CD4-positive, alpha-beta T cell treated with Interleukin-15 for 4 hours (primary cell): Measurements from ENCODE around the gene EMID1.
"Not testable (repeated sequence)": the region's sequence is repeated elsewhere in the genome, so short reads cannot be mapped to it uniquely, and the experiment has no call there.

Experiments
- DNase-seq: peaks from one replicate; pipeline ENCODE4 v3.0.0-alpha.2; 2020; ENCODE audit warnings: low spot score

EMID1 gene

DNA sequence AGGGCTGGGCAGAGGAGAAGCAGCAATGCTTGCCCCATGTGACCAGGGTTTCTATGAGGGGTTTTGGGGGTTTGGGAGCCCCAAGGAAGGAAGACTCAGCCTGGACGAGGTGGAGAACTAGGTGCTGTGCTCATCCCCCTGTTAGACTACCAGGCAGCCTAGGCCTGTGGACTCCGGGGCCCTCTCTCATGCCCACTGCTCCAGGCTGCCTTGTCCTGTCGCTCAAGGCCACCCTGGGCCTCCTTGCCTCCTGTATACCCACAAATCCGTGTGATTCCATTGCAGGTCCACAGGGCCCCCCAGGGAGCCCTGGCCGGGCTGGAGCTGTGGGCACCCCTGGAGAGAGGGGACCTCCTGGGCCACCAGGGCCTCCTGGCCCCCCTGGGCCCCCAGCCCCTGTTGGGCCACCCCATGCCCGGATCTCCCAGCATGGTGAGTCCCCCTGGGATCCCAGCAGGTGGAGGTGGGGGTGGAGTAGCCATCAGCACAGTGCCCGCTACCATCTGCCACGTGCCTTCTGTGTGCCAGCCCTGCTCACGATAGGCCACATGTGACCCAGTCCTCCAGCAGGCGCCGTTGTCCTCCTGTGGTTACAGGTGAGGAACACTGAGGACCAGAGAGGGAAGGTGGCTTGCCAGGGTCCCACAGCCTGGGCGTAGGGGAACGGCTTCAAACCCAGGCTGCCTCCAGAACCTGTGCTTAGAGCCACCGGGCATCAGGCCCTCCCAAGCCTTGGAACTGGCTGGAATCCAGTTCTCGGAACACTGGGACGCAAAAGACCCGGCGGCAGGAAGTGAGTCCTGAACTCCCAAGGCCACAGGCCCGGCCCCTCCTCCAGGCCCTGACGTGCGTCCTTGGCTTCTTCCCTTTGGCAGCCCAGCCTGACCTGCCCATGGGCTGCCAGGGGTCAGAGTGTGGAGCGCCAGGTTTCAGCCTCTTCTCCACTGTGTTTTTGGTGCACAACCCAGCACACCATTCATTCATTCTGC, 26.6 kb downstream of the EMID1 start:
- no peak for DNase-seq

DNA sequence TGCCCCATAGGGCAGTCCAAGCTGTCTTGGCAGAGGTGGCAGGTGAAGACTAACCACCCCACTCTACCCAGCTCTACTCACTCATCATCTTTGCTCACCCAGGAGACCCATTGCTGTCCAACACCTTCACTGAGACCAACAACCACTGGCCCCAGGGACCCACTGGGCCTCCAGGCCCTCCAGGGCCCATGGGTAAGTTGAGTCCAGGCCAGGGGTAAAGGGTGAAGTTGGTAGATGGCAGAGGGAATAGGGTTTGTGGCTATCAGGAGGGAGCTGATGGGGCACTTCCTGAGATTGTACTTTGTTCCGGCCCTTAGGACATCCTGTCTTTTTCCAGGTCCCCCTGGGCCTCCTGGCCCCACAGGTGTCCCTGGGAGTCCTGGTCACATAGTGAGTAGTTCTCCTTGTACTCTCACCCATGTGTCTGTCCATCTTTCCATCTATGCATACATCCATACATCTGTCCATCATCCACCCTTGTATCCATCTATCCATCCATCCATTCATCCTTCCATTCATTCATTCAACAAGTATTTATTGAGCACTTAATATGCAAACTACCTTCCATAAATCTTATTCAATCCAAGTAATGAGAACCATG, 27.7 kb downstream of the EMID1 start:
- DNase-seq, result no peak

DNA sequence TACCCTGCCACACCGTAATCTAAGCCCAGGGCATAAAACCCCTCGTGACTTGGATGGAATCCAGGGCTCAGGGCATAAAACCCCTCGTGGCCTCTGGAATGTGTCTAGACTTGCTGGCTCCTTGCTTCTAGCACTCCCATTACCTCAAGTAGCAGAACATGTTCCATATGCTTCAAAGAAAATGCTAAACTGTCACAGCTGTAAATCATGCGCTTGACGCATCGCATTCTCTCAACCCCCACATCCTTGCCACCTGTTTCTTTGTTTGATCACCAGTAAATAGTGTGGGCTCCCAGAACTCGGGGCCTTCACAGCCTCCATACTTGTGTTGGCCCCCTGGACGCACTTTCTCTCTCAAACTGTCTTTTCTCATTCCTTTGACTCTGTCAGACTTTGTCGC, 34.8 kb downstream of the EMID1 start:
- not testable (repeated sequence) for DNase-seq

DNA sequence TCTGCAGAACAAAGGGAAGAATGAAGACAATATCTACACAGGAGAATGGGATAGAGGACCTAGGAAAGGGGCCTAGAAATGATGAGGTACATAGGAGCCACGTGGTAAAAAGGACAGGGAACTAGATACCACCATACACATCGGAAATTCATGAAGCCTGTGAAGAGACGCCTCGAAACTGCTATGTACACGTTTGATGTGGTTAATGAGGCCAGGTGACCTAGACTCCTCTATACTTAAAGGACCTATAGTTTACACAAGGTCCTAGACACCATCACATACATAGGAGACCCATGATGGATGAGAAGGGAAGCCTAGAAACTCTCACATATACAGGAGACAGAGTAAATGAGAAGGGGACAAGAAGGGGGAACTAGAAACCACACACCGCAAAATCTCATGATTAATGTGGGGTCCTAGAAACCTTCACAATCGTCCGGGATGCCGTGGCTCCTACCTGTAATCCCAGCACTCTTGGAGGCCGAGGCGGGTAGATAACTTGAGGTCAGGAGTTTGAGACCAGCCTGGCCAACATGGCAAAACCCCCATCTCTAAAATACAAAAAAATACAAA, 38.3 kb downstream of the EMID1 start:
- DNase-seq, result no peak

DNA sequence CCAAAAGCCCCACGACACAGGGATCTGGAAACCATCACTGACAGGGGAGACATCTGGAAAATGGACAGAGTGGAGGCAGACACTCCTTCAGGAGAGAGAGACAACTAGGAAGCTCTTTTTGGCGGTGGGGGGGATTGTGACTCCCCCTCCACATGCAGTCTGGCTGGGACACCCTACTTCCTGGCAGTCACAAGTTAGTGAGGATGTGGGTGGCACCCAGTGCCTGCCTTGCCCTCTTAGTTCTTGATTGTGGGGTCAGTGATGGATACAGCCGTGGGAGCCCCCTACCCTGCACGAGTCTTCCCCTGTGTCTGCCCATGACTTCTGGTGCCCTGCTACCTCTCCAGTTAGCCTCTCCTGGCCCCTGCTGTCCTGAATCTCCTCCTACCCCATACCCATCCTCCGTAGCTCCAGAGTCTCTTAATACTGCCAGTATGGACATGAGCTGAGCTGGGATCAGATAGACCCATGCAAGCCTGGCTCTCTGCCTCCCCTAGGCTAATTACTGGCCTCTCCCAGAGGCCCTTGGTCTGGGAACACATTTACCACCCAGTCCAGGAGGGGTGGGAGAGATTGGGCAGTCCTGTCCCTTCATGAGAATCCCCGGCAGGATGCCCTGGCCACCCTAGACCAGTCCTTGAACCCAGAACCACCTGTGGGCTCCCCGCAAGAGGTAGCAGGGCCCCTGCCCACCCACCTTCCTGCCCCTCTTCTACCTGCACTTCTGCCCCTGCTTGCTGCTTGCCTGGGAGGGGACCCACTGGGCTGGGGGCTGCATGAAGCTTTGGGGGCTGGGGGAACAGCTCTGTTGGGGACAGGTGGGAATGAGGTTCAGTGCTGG, 39.3 kb downstream of the EMID1 start:
- DNase-seq, result no peak

DNA sequence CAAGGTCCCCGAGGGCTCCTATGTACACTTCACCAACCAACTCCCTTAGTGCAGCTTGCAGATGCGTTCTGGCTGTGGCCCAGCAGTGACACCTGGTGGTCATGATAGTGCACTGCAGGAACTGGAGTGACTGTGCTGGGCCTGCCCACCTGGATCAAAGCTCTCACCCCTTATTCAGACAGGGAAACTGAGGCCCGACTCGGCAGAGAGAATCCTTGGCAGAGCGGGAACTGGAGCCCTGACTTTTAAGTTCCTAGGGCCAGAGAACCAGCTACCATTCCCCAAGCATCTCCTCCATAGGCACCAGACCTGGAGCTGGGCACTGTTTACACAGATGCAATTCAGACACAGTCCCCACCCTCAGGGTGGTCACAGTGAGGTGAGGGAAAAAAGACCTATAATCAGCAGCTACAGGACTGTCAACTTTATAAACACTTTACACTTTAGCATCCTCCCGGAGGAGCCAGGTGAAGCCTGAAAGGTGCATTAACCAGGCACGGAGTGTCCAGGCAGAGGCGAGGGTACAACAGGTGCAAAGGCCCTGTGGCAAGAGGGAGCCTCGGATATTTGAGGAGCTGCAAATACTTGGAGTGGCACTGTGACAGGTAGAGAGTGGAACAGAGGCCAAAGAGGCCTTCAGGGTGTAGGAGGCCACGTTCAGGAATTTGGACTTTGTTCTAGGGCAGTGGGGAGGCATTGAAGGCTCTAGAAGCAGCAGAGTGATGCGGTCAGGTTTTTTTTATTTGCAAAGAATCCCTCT, 40.1 kb downstream of the EMID1 start:
- DNase-seq, result peak; percentile 71

DNA sequence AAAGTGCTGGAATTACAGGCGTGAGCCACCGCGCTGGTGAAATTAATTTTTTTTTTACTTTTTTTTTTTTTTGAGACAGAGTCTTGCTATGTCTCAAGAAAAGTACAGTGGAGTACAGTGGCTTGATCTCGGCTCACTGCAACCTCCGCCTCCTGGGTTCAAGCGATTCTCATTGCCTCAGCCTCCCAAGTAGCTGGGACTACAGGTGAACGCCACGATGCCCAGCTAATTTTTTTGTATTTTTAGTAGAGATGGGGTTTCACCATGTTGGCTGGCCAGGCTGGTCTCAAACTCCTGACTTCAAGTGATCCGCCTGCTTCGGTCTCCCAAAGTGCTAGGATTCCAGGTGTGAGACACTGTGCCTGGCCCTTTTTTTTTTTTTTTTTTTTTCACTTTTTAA, 42.2 kb downstream of the EMID1 start:
- DNase-seq, result not testable (repeated sequence)

DNA sequence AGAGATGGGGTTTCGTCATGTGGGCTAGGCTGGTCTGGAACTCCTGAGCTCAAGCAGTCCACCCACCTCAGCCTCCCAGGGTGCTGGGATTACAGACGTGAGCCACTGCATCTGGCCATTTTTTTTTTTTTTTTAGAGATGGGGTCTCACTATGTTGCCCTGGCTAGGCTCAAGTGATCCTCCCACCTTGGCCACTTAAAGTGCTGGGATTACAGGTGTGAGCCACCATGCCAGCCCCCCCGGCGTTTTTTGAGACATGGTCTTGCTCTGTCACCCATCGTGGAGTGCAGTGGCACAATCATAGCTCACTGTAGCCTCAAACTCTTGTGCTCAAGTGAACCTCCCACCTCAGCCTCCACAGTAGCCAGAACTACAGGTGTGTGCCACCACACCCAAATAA, 45.6 kb downstream of the EMID1 start:
- no peak for DNase-seq

DNA sequence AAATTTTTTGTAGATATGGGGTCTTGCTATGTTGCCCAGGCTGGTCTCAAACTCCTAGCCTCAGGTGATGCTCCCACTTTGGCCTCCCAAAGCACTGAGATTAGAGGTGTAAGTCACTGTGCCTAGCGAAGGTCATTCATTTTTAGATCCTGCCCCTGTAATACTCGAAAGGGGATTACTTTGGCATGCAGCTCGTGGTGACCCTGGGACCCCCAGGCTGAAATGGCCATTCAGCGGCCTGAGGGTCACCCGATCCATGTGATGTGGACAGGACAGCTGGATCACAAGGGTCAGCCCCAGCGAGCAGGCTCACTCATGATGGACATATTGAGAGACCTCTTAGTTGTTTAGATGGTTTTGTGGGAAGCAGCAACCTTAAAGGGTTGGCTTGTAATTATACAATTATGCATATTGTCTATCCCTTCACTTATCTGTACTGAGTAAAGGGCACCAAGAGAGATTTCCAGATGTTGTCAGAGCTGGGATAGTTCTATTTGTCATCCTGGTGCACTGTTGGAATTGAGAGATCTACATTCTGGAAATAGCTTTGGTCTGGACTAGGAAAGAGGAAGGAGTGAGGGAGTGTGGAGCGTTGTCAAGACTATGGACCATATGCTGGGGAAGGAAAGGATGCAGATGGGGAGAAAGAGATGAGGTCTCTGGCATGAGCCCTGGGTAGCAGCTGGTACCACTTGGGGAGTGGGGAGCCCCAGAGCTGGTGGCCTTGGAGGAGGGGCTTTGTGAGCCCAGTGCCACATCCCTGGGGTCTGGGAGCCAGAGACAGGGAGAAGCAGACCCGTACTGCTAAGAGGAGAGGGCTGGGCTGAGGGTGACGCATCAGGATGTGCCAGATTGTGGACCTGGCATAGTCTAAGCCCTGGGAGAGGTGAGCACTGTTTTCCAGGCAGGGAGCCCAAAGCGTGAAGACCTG, 46.5 kb downstream of the EMID1 start:
- DNase-seq, result no peak

DNA sequence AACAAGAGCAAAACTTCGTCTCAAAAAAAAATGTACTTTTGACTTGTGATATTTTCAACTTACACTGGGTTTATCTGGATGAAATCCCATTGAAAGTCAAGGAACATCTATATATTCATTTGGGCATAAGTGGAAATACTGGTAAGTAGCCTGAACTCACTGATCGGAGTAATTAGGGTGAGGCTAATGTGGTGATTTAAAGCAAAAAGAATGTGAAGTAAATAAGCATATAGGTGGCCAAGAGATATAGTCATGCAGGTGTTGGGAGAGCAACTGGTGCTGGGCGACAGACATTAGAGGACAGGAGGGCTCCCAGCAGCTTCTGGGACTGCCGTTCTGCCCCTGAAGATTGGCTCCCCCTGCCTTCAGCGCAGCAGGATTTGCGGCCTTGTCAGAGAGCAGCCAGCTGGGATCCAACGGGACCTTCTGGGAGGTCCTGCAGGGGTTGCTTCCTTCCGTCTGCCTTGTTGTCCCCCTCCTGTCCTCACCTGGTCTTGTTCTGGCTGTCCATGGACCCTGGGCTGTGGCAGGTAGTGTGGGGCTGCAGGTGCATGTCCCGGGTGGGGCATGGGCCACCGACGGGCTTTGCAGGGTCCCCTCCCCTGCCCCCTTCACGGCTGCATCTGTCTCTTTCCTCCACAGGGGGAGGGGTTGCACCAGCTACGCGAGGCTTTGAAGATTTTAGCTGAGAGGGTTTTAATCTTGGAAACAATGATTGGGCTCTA, 48.0 kb downstream of the EMID1 start:
- no peak for DNase-seq

DNA sequence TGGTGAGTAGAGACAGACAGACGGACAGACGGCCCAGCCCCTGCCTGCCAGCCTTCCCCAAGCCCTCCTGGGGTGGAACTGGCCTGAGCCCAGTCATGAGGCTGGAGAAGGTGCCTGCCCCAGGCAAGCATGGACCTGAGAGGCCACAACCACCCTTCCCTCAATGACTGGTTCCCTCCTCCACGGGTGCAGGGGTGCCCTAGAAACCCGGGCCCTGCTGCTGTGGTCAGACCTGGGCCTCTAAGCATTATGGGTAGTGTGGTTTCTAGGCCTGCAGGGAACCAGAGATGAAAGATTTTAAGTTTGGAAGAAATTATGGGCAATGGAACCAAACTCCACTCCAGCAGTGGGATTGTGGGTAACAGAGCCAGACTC, 48.6 kb downstream of the EMID1 start:
- no peak for DNase-seq

DNA sequence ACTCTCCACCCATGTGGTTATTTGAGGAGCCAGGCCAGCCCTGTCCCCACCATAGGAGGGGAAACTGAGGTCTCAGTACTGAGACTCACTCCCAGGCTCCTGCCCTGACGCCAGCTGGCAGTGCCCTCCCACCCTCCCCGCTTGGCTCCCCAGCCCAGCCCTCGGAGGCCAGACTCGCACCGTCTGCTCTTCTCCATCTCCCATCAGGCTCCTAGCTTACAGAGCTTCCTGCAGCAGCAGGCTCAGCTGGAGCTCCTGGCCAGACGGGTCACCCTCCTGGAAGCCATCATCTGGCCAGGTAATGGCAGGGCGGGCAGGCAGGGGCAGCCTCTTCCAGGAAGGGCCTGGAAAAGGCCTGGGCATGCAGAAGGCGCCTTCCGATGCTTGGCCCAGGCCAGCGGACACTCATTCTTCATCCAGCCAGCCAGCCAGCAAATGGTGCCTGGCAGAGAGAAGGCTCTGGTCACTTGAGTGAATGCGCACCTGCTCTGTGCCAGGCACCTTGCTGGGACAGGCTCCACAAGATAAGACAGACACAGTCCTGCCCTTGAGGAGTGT, 49.4 kb downstream of the EMID1 start:
- no peak for DNase-seq

DNA sequence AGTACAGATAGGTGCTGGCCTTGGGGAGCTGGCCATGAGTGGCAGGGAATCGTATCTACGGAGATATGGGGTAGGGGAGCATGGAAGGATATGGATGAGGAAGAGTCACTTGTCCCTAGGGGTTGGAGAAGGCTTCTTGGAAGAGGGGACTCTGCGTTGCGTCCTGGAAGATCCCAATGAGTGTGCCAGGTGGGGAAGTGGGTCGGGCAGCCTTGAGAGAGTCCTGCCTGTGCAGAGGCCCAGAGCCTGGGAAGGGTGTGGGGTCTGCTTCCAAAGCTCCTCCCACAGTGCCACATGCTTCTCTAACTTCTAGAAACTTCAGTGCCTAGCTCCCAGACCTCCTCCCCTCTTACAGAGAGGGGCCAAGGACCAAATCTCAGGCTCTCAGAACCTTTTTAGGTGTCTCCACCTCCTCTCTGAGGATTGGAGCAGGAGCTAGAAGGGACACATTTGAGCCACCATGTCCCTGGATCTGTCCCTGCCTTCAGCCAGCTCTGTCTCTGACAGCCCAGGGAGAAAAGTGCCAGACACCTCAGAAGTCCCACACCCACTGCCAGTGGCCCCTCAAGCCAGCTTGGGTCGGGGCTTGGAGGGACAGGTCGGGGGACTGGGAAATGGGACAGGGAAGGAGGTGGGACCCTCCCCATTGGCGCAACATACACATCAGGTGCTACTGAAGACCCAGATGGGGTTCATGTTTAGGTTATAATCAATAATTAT, 51.1 kb downstream of the EMID1 start:
- no peak for DNase-seq

DNA sequence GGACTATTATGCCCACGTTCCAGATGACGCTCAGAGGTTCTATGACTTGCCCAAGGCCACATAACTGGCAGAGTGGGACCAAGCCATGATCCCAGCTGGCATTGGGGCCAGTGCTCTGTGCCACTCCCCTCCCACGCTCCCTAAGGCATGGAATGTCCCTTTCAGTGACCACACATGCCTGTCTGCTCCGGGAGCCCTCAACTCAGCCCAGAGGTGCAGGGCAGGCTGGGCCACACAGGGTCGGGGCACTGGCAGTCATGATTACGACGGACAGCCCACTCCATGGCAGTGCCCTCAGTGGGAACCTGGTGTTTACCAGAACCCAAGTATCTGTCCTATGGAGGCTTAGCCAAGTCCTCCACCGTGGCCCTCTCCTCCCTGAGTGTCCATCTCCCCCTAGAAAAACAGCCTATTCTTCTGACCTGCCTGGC, 52.1 kb downstream of the EMID1 start:
- no peak for DNase-seq

DNA sequence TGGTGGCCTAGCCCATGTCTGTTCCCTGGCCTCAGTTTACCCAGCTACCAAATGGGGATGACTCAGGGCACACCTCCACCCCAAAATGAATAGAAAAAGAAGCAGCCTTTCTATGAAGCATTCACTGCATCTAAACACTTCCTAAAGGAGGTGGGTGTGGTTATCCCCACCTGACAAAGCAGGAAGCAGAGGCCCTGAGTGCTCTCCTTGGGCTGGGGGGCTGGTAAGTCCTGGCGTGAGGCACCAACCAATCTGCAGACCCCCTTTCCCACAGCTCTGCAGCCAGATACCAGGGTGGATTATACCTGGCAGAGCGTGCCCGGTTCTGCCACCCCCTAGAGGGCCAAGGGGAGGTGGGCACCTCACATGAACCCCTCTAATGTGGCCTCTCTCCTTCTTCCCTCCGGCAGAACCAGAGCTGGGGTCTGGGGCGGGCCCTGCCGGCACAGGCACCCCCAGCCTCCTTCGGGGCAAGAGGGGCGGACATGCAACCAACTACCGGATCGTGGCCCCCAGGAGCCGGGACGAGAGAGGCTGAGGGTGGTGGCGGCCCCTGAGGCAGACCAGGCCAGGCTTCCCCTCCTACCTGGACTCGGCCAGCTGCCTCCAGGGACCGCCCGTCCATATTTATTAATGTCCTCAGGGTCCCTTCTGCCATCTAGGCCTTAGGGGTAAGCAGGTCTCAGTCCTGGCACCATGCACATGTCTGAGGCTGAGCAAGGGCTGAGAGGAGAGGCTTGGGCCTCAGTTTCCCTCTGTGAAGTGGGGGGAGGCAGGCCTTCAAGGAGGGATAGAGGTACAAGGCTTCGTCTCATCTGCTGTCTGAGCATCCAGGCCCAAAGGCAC, 52.9 kb downstream of the EMID1 start:
- no peak for DNase-seq

DNA sequence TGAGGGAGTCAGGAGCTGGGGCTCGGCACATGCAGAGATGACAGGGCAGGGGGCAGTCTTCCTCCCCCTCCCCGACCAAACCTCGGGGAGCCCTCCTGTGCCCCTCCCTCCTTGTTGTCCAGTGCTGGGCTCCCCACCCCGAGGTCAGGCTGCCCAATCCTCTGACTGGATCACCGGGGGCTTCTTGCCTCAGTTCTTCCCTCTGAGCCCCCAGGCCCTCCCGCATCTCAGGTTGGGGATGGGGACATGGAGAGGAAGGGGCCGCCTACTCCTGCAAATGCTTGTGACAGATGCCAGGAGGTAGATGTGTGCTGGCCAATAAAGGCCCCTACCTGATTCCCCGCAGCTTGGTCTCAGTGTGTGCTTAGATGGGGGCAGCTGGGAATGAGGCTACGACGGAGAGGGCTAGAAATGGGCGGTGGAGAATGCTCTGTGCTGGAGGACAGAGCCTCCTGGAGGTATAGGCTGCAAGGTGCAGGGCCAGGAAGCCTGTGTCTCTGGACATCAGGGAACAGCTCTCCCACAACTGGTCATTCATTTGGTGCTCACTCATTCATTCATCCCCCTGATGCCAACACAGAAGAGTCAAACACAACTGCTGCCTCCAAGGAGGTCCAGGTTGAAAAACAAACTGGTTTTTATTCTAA, 53.7 kb downstream of the EMID1 start:
- DNase-seq, result no peak

DNA sequence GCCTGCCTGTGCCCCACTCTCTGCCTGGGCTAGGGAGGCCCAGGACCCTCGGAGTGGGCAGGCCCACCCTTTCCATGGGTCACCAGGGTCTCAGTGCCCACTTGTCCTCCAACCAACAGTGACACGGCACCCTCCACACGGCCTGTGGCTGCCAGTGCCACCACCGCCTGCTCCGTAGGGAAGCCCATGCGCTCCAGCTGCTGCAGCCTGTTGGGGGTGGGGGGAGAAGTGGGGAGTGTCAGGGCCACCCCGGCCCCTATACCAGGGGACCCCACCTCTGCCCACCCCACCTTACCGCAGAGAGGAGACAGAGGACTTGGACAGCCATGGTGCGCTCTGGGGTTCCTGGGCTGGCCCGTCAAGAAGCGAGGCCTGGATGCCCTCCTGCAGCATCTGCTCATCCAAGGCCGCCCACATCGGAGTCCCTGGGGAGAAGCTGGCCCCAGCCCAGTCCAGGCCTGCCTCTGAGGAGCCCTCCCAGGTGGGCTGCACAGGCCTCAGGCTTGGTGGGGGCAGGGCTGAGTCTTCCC, 54.4 kb downstream of the EMID1 start:
- no peak for DNase-seq
